ENCODE results near the gene TMEM171. TPM values are rescaled to one million over a fixed set of nuclear protein-coding genes. Genes with fewer than 3 reads are reported as not detected.

The TMEM171 gene
- total and polyA plus RNA-seq, 2 of the 8 experiments (the other 6 are each of a cell fraction or from before 2014, with no cell fraction given): 1.0 to 2.2 TPM

GRCh38 chr5:73119451-73120157, 771 bp upstream of the TMEM171 start (continued):
- TF ChIP-seq MAX (IDR thresholded peaks at IDR 0.05) (peak; percentile 79), RFX5 (IDR thresholded peaks at IDR 0.05; ENCODE audit: borderline replicate concordance, low read depth, low read length) (no peak), KDM4A (IDR thresholded peaks at IDR 0.05; ENCODE audit: low read depth, low read length, severe bottlenecking) (peak; percentile 87), CREB1 (IDR thresholded peaks at IDR 0.05) (no peak), MAFK (IDR thresholded peaks at IDR 0.05; ENCODE audit: low read depth, low read length) (no peak), BCL11A (IDR thresholded peaks at IDR 0.05; ENCODE audit: low read depth in 2 of 2, low read length in 2 of 2) (no peak), EP300 (IDR thresholded peaks at IDR 0.05; ENCODE audit: borderline replicate concordance in 1 of 2, low read depth in 2 of 2, low read length in 2 of 2) (no peak), USF2 (IDR thresholded peaks at IDR 0.05; ENCODE audit: low read length) (no peak), CBX5 (IDR thresholded peaks at IDR 0.05; ENCODE audit: low read depth, low read length) (no peak), GTF2F1 (IDR thresholded peaks at IDR 0.05; ENCODE audit: borderline replicate concordance, low read depth, low read length) (no peak), ASH2L (IDR thresholded peaks at IDR 0.05; ENCODE audit: low read length) (peak; percentile 56), RBBP5 (IDR thresholded peaks at IDR 0.05; ENCODE audit: borderline replicate concordance, low read depth, low read length) (peak; percentile 49; the same call in 1 of the 2 replicates), CTBP2 (IDR thresholded peaks at IDR 0.05; ENCODE audit: borderline replicate concordance, insufficient read depth, insufficient read length, low read length) (no peak), KDM5A (IDR thresholded peaks at IDR 0.05; ENCODE audit: low read length) (no peak), RXRA (IDR thresholded peaks at IDR 0.05; ENCODE audit: insufficient read depth, low read depth, low read length) (no peak), NANOG (IDR thresholded peaks at IDR 0.05; ENCODE audit: insufficient read depth, low read depth, low read length, poor library complexity, severe bottlenecking) (no peak)
- TF ChIP-seq, protein P1, sequence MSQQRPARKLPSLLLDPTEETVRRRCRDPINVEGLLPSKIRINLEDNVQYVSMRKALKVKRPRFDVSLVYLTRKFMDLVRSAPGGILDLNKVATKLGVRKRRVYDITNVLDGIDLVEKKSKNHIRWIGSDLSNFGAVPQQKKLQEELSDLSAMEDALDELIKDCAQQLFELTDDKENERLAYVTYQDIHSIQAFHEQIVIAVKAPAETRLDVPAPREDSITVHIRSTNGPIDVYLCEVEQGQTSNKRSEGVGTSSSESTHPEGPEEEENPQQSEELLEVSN (IDR thresholded peaks at IDR 0.05): peak; percentile 76
